ENCODE measurements around the gene RXRA. TPM values are rescaled to one million over a fixed set of nuclear protein-coding genes. Genes with fewer than 3 reads are reported as not detected.

RXRA gene
- total and polyA plus RNA-seq, 2 donors (not counting 3 experiments of a cell fraction or from before 2014, with no cell fraction given): 15.4 to 37.4 TPM

DNA sequence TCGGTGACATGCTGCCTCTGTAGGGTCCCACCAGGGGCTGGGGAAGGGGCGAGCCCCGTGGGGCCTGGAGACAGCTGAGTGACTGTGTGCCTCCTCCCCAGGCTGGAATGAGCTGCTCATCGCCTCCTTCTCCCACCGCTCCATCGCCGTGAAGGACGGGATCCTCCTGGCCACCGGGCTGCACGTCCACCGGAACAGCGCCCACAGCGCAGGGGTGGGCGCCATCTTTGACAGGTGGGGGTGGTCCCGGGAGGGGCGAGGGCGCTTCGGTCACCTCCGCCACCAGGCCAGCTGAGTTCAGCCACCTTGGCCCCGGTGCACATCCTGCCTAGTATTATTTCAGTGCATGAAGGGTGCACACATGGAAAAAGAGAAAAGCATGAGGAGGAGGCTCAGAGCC lies 102.8 kb downstream of the RXRA start:
- H3K27ac ChIP-seq (ENCODE audit: insufficient read depth, low read depth, low read length): no peak overlapping the region
- no TSS peak for BruUV-seq (replicated peaks)
- no peak overlapping the region for H3K9ac ChIP-seq (replicated peaks; ENCODE audit: extremely low read depth, insufficient read depth, low read length)
- no peak for FAIRE-seq
- H3K36me3 ChIP-seq (ENCODE audit: control insufficient read depth in 2 of 2, extremely low read depth in 1 of 2, insufficient read depth in 2 of 2, low read length in 2 of 2): peaks cover 0 to 4% of the 10 kb centered on the region in 2 experiments
- ChIA-PET POLR2A (no interaction called here), CTCF (no interaction called here)
- no peaks in the 10 kb centered on the region for H3K9me1 ChIP-seq (replicated peaks; ENCODE audit: control insufficient read depth, extremely low read depth, insufficient read depth, low read length)
- no peak overlapping the region for H3K4me3 ChIP-seq (replicated peaks in 1 of 3; ENCODE audit: insufficient read depth in 1 of 3, low read depth in 1 of 3, low read length in 3 of 3)
- H3K27me3 ChIP-seq (ENCODE audit: control insufficient read depth in 2 of 2, insufficient read depth in 2 of 2, low read length in 2 of 2): no peaks in the 10 kb centered on the region
- no peaks in the 10 kb centered on the region for H3K79me2 ChIP-seq (ENCODE audit: control insufficient read depth, insufficient read depth, low read length)
- dilution Hi-C loops (cut with MboI; ENCODE audit: extremely low pct_ligation_motif_present, low sequenced_read_pairs) (no loop called here), intact Hi-C loops (cut with micrococcal nuclease) (no loop called here)
- no peaks in the 10 kb centered on the region for H3K9me3 ChIP-seq (replicated peaks; ENCODE audit: control insufficient read depth, insufficient read depth, low read length)
- no peak for DNase-seq (ENCODE audit: low read depth, low spot score)
- no peaks in the 10 kb centered on the region for H4K20me1 ChIP-seq (replicated peaks; ENCODE audit: control insufficient read depth, extremely low read depth, insufficient read depth, low read length)
- H2AFZ ChIP-seq (ENCODE audit: low read depth, low read length): no peak overlapping the region
- H3K4me1 ChIP-seq (ENCODE audit: control insufficient read depth, extremely low read depth, insufficient read depth, low read length): no peaks in the 10 kb centered on the region
- TF ChIP-seq EZH2 (IDR thresholded peaks at IDR 0.05; ENCODE audit: borderline replicate concordance, low read depth, low read length, severe bottlenecking) (no peak), POLR2AphosphoS5 (IDR thresholded peaks at IDR 0.05; ENCODE audit: insufficient read depth, low read depth, low read length) (no peak), POLR2A (IDR thresholded peaks at IDR 0.05; ENCODE audit: low read depth, low read length) (no peak), FOS (IDR thresholded peaks at IDR 0.05; ENCODE audit: borderline replicate concordance, insufficient read depth, low read length) (no peak), JUN (IDR thresholded peaks at IDR 0.05; ENCODE audit: borderline replicate concordance, insufficient read depth, insufficient read length, low read depth) (no peak), GATA2 (IDR thresholded peaks at IDR 0.05; ENCODE audit: insufficient read depth, insufficient read length, low read depth, low read length) (no peak), MYC (IDR thresholded peaks at IDR 0.05; ENCODE audit: low read depth, low read length) (no peak)
- TF ChIP-seq, protein P1, sequence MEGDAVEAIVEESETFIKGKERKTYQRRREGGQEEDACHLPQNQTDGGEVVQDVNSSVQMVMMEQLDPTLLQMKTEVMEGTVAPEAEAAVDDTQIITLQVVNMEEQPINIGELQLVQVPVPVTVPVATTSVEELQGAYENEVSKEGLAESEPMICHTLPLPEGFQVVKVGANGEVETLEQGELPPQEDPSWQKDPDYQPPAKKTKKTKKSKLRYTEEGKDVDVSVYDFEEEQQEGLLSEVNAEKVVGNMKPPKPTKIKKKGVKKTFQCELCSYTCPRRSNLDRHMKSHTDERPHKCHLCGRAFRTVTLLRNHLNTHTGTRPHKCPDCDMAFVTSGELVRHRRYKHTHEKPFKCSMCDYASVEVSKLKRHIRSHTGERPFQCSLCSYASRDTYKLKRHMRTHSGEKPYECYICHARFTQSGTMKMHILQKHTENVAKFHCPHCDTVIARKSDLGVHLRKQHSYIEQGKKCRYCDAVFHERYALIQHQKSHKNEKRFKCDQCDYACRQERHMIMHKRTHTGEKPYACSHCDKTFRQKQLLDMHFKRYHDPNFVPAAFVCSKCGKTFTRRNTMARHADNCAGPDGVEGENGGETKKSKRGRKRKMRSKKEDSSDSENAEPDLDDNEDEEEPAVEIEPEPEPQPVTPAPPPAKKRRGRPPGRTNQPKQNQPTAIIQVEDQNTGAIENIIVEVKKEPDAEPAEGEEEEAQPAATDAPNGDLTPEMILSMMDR (IDR thresholded peaks at IDR 0.05; ENCODE audit: extremely low read depth in 1 of 2, insufficient read depth in 1 of 2, low read depth in 1 of 2, low read length in 2 of 2): no peak
- TF ChIP-seq, protein P2, sequence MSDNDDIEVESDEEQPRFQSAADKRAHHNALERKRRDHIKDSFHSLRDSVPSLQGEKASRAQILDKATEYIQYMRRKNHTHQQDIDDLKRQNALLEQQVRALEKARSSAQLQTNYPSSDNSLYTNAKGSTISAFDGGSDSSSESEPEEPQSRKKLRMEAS (IDR thresholded peaks at IDR 0.05; ENCODE audit: insufficient read depth, insufficient read length): no peak
- H3K4me2 ChIP-seq (ENCODE audit: insufficient read depth, low read length): no peak overlapping the region

All from endothelial cell of umbilical vein (primary cell).